Measurements from ENCODE around the gene BTBD8.

- TF ChIP-seq CTCF (conservative IDR thresholded peaks at IDR 0.05; ENCODE audit: low read depth in 2 of 2) = no peak
- no peak for TF ChIP-seq EZH2 (IDR thresholded peaks at IDR 0.05; ENCODE audit: low read depth, unreplicated experiment)
- TF ChIP-seq NANOG (IDR thresholded peaks at IDR 0.05; ENCODE audit: borderline replicate concordance) = no peak
- no peak for TF ChIP-seq POLR2AphosphoS5 (IDR thresholded peaks at IDR 0.05; ENCODE audit: low read depth)
- no peak for TF ChIP-seq ZNF462 (CRISPR knock-in tag; IDR thresholded peaks at IDR 0.05)
- no peak for TF ChIP-seq REST (IDR thresholded peaks at IDR 0.05; ENCODE audit: unreplicated experiment)
- TF ChIP-seq EZH2phosphoT487 (IDR thresholded peaks at IDR 0.05; ENCODE audit: unreplicated experiment) = no peak
- no peak for TF ChIP-seq CREB1 (CRISPR knock-in tag; IDR thresholded peaks at IDR 0.05; ENCODE audit: low read depth)
- TF ChIP-seq JUNB (IDR thresholded peaks at IDR 0.05; ENCODE audit: unreplicated experiment) = no peak
- TF ChIP-seq ETS1 (IDR thresholded peaks at IDR 0.05) = no peak
- TF ChIP-seq ZNF331 (CRISPR knock-in tag; IDR thresholded peaks at IDR 0.05; ENCODE audit: low read depth) = no peak
- TF ChIP-seq ZNF114 (CRISPR knock-in tag; IDR thresholded peaks at IDR 0.05) = no peak
- TF ChIP-seq STAT1 (IDR thresholded peaks at IDR 0.05; ENCODE audit: unreplicated experiment) = no peak
These were observed 43.7 kb downstream of the BTBD8 start for GRCh38 chr1:92123868-92124267.
